Upper lobe of left lung (tissue), 4 donors: ENCODE results near the gene TNPO1.

Experiments
- CTCF ChIP-seq, 6 experiments: fragments of 450-650 bp in 4 of 6; fragments of 200-600 bp in 2 of 6; sonication (generic) in 2 of 6; IDR thresholded peaks; one replicate each; pipeline ENCODE4 v1.5.1; 2016 to 2019; ENCODE audit warnings: antibody characterized with exemption in 6 of 6
- POLR2AphosphoS5 ChIP-seq, 2 donors: sonication (generic); formaldehyde crosslinking; IDR thresholded peaks; one replicate each; pipeline ENCODE4 v1.5.1; 2017; ENCODE audit warnings: antibody characterized with exemption in 2 of 2

GRCh38 chr5:72888595-72888994 is 72.1 kb downstream of the TNPO1 start:
- TF ChIP-seq CTCF (IDR thresholded peaks at IDR 0.05): no peak
- TF ChIP-seq POLR2AphosphoS5 (IDR thresholded peaks at IDR 0.05): no peak
